Measurements from ENCODE around the gene EP400.
"Not testable (repeated sequence)": the region's sequence is repeated elsewhere in the genome, so short reads cannot be mapped to it uniquely, and the experiment has no call there.

The EP400 gene

DNA sequence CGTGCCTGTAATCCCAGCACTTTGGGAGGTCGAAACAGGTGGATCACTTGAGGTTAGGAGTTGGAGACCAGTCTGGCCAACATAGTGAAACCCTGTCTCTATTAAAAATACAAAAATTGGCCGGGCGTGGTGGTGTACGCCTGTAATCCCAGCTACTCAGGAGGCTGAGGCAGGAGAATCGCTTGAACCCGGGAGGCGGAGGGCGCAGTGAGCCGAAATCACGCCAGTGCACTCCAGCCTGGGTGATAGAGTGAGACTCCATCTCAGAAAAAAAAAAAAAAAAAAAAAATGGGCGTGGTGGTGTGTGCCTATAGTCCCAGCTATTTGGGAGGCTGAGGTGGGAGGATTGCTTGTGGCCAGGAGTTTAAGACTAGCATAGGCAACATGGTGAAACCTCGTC is 4.7 kb downstream of the EP400 start:
- DNase-seq = not testable (repeated sequence)

DNA sequence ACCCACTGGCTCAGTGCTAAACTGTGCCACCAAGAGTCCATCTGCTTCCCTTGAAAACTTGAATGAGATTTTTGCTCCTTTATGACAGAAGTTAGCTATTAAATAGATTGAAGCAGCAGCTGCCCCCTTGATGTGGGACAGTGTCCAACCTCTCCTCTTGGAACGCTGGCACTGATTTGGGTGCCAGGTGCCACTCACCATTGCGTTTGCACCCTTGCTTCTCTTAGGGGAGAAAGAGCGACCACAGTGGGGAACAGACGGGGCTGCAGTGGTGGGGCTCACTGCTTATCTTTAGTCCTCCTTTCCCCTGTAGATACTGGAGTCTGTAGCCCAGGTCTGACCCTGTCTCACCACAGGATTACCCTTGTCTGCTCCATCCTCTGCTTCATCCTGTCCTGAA is 9.4 kb downstream of the EP400 start:
- DNase-seq = no peak

DNA sequence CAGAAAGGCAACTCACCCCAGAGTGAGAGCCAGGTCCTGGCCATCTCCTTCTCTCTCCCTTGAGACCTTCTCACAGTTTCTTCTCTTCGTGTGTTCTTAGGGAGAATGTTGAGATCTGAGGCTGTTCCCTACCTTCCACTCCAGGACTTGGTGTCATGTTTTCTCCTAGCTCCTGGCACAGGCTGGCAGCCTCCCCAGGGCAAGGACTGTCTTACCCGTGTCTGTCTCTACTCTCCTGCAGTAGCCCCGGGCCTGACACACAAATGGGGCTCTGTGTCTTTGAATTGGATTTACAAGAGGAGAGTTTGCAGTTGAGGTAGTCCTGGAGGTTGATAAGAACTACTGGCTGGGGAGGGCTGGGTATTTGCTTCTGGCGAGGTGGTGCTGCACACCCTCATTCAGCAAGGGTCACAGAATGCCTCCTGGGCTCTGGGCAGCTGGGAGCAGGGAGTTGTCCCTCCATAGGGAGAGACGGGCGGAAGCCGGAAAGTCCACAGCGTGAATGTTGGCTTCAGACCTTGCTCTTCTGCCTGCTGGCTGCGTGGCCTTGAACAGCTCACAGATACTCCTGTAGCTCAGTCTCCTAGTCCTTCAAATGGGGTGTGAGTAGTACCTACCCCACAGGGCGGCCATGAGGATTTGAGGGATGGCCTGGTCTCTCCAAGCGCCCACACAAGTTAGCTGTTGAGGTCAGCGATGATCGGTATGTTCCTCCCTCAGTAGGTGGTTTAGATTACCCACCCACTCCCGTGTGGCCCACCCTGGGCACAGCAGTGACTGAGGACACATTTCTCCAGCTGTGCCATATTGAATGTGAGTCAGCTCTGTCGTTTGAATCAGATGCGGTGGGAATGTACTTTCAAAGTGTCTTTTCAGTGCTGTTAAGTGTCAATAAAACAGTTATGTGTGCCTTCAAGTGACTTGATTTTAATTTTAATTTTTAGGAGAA is 10.2 kb downstream of the EP400 start:
- DNase-seq = no peak

DNA sequence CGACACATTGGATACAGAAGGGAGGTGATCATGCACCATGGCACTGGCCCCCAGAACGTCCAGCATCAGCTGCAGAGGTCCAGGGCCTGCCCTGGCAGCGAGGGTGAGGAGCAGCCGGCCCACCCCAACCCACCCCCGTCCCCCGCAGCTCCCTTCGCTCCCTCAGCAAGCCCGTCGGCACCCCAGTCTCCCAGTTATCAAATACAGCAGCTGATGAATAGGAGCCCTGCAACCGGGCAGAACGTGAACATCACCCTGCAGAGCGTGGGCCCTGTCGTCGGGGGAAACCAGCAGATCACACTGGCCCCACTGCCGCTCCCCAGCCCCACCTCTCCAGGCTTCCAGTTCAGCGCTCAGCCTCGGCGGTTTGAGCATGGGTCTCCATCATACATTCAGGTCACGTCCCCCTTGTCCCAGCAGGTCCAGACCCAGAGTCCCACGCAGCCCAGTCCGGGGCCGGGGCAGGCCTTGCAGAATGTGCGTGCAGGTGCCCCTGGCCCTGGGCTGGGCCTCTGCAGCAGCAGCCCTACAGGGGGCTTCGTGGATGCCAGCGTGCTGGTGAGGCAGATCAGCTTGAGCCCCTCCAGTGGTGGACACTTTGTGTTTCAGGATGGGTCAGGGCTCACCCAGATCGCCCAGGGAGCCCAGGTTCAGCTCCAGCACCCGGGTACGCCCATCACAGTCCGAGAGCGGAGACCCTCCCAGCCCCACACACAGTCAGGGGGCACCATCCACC is 11.0 kb downstream of the EP400 start:
- DNase-seq = not testable (repeated sequence)

DNA sequence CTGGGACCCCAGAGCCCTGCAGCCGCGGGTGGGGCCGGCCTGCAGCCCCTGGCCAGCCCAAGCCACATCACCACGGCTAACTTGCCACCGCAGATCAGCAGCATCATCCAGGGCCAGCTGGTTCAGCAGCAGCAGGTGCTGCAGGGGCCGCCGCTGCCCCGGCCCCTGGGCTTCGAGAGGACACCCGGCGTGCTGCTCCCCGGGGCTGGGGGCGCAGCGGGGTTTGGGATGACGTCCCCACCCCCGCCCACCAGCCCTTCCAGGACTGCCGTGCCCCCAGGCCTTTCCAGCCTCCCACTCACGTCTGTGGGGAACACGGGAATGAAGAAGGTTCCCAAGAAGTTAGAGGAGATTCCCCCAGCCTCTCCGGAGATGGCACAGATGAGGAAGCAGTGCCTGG is 11.6 kb downstream of the EP400 start:
- DNase-seq = not testable (repeated sequence)

DNA sequence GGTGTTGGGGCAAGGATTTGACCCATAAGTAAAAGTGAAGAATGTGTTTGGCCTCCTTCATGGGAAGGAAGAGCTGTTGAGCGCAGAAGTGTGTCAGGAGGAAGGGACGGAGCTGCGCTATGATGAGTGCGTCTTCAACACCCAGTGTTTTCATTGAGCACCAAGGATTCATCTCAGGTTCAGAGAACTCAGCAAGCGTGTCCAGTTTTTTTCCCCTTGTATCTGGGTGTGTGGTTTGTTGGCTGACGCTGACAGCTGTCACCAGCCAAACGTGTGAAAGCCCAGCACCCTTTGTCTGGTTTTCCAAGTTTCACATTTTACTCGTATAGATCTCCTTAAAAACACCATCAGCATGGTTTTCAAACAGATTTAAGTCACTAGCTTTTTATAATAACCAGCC is 12.3 kb downstream of the EP400 start:
- no peak for DNase-seq

DNA sequence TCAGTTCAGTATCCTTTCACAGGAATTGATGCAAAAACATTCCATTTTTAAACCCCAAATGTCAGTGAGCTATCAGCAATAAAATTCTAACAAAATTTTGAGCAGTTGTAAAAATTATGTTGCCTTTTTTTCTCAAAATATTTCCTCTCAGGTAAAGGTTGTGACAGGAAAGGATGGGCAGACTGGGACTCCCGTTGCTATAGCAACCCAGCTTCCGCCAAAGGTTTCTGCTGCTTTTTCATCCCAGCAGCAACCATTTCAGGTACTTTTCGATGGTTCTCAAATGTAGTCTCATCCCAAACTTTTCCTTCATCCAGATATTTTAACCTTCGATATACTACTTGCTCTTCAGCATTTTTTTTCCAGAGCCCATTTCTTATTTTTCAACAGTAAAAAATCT is 13.6 kb downstream of the EP400 start:
- DNase-seq = peak; percentile 70

DNA sequence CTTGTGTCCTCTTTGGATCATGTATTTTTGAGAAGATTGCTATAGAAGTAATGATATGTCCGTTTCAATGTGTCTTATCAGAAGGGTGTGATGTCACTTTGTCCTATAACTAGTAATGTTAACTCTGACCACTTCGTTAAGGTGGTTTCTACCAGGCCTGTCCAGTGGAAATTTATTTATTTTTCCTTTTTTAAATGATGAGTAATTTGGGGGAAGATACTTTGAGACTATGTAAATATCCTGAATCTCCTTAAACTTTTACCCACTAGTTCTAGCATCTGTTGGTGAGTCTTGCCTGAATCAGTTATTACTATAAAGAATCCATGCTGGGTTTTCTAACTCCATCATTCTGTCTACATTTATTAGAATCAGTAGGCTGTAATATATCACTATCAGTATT is 15.3 kb downstream of the EP400 start:
- DNase-seq = no peak

DNA sequence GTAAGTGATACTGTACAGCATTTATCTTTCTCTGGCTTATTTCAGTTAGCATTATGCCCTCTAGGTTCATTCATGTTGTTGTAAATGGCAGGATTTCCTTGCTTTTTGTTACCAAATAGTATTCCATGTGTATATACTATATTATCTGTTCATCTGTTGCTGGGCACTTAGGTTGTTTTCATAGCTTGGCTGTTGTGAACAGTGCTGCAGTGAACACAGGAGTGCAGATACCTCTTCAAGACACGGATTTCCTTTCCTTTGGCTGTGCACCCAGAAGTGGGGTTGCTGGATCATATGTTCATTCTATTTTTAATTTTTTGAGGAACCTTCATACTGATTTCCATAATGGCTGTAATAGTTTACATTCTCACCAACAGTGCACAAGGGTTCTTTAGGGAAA is 21.5 kb downstream of the EP400 start:
- no peak for DNase-seq

DNA sequence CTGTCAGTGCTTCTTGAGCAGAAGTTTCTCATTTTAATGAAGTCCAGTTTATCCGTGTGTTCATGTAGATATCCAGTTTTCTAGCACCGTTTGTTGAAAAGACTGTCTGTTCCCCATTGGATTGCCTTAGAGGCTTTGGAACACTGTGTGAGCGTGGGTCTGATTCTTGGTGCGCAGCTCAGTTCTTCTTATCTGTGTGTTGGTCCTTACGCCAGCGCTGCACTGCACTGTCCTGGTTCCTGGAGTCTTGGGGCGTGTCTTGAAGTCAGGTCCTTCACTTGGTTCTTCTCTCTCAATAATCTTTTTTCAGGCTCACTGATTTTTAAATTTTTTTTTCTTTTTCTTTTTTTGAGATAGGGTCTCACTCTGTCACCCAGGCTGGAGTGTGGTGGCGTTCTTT is 25.5 kb downstream of the EP400 start:
- no peak for DNase-seq

DNA sequence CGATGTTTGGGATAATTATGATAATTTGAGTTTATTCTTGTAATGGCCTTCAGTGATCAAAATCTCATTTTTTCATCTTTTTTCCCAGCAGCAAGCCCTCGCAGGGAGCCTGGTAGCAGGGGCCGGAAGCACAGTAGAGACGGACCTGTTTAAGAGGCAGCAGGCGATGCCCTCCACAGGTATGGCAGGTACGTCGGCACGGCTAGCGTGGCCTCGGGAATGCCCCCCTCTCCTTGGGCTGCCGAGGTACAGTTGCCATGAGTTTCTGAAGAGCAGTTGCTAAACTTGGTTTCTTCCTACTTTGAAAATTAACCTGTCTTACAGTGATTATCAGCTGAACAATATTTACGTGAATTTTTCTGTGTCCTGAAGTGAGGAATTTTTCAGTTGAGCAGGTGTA is 29.9 kb downstream of the EP400 start:
- DNase-seq = no peak

DNA sequence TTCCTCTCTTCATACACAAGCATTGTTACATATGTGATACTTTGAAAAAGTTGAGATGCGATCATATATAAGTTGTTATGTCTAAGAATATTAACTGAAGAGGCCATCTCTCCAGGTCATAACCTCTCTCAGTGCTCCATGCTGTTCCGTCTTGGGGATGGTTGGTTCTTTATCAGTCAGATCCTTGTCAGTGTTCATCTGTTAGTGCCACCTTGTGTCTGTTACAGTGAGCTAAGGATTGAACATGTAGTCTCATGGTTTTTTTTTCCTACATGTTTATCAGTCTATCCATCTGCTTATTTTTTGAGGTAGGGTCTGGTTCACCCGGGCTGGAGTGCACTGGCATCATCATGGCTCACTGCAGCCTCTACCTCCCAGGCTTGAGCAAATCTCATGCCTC is 30.5 kb downstream of the EP400 start:
- no peak for DNase-seq

DNA sequence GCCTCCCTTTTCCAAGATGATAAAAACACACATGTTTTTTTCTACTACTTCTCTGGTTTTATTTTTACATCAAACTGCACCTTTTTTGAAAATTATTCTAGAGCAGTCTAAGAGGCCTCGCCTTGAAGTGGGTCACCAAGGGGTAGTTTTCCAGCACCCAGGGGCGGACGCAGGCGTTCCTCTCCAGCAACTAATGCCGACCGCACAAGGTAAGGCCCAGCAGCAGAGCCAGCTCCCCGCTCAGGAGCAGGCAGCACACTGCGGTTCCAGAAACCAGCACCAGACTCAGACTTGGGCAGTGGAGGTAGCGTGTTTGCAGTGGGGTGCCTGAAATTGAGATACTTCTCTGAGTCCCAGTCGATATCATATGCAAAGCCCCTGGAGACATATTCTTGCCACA is 31.6 kb downstream of the EP400 start:
- DNase-seq = no peak

DNA sequence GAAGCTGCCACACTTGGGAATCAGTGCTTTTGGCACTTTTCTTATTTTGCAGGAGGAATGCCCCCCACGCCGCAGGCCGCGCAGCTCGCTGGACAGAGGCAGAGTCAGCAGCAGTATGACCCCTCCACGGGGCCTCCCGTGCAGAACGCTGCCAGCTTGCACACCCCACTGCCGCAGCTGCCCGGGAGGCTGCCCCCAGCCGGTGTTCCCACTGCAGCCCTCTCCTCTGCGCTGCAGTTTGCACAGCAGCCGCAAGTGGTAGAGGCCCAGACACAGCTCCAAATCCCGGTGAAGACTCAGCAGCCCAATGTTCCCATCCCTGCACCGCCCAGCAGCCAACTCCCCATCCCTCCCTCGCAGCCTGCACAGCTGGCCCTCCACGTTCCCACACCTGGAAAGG is 32.3 kb downstream of the EP400 start:
- DNase-seq = no peak

DNA sequence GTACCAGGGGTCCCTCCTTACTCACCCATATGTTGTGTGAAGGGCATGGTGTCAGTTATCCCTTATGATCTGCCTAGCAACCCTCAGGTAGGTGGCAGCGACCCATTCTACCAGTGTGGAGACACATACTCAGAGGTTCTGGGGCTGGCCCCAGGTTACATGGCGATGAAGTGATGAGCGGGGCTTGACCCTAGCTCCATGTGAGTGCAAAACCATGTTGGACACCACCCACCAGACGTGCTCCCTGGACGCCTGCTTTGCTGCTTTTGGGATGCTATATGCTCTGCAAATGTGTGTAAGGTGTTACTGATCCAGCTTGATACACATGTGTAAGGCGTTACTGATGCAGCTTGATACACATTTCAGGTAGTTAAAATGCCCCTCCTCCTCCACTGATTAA is 33.3 kb downstream of the EP400 start:
- no peak for DNase-seq

DNA sequence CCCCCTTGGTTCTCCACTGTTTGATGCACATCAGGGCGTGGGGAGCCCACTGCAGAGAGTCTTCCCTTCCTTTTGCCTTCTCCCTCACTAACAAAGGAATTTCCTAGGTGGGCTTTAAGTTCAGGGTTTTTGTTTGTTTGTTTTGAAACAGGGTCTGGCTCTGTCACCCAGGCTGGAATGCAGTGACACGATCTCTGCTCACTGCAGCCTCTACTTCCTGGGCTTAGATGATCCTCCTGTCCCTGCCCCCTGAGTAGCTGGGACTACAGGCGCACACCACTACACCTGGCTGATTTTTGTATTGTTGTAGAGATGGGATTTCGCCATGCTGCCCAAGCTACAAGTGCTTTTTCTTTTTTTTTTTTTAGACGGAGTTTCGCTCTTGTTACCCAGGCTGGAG is 33.8 kb downstream of the EP400 start:
- no peak for DNase-seq

DNA sequence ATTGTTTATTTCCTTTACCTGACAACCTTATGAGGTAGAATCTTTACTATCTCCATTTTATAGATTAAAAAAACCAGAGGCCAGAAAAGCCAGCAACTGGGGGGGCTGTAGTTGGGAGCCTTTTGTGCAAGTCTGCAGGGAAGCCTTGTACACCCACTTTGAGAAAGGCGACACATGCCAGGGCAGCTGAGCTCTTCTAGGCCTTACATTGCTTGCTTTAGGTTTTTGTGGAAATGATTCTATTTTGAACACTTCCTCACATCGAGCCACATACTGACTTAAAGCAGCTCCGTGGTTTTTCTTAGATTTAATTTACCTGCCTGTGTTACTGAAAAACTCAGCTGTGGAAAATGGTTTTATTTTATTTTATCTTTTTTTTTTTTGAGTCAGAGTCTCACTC is 34.6 kb downstream of the EP400 start:
- DNase-seq = no peak

DNA sequence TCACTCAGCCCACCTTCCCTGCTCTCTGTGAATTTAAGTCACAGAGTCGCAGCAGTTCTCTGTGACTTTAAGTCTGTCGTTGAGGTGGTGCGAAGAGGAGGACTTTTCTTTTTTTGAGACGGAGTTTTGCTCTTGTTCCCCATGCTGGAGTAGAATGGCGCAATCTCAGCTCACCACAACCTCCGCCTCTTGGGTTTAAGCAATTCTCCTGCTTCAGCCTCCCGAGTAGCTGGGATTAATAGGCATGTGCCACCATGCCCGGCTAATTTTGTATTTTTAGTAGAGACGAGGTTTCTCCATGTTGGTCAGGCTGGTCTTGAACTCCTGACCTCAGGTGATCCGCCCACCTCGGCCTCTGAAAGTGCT is 35.8 kb downstream of the EP400 start:
- not testable (repeated sequence) for DNase-seq

DNA sequence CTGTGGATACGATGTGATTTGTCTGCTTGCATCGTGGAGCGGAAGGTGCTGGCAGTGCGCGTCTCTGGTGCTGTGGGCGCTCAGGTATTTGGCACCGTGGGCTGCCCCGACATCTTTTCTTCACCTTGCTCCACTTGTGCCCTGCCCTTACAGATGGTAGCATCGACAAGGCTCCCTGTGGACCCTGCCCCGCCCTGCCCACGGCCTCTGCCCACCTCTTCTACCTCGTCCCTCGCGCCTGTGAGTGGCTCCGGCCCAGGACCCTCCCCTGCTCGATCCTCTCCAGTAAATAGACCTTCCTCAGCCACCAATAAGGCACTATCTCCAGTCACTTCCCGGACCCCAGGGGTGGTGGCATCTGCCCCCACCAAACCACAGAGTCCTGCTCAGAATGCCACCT is 36.6 kb downstream of the EP400 start:
- no peak for DNase-seq

DNA sequence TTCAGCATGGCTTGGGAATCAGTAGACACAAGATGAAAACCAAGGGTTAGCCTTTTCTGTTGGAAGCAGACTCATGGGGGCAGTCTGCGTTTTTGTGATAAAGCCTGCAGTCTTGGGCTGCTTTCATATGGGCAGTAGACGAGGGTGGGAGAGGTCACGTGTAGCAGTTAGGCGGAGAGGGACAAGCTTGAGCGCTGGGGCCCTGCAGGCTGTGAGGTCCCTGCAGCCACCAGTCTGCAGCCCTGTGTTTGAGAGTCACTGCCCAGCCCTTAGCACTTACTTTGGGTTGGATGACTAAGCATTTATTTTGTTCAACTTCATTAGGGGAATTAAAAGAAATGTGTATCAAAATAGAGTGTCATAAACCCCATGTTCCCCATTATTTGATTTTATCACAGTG is 37.2 kb downstream of the EP400 start:
- no peak for DNase-seq

DNA sequence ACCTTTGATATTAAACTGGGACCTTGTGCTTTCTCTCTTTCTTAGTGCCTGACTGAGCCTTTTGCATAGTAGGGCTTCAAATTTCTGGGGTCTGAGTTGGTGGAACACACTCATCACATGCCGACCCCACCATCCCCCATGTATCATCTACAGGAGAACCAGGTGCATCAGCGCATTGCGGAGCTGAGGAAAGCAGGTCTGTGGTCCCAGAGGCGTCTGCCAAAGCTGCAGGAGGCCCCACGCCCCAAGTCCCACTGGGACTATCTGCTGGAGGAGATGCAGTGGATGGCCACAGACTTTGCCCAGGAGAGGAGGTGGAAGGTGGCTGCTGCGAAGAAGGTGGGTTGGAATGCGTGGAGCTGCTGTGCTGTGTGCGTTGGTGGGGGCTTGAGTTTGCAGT is 37.8 kb downstream of the EP400 start:
- DNase-seq = no peak

DNA sequence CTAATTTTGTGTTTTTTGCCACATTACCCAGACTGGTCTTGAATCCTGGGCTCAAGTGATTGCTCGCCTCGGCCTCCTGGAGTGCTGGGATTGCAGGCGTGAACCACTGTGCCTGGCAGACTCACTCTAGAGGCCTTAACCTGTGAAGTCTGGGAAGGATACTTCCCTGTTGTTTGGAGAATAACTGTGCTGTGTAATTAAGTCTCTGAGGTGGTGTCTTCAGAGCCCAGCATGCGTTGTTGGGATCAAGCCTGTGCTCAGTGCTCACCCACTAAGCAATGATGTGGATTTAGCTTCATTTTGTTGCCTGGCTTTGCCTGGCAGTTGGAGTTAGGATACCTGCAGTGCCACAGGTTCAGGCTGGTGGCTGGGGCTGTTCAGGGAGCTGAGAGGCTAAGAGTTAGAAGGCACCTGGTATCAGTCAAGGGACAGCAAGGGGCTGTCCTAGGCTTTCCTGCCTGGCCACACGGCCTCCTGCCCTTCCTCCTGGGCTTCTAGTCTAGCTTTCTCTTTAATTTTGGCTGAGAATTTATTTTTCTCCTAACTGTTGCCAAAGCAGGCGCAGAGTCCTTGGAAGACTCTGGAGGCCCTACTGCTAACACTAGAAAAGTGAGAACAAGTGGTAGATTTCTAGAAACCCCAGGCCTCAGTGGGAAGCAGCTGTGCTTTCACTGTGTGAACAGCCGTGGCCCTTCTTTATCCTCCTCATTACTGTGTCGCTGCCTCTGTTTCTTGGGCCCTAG is 38.5 kb downstream of the EP400 start:
- DNase-seq = no peak

DNA sequence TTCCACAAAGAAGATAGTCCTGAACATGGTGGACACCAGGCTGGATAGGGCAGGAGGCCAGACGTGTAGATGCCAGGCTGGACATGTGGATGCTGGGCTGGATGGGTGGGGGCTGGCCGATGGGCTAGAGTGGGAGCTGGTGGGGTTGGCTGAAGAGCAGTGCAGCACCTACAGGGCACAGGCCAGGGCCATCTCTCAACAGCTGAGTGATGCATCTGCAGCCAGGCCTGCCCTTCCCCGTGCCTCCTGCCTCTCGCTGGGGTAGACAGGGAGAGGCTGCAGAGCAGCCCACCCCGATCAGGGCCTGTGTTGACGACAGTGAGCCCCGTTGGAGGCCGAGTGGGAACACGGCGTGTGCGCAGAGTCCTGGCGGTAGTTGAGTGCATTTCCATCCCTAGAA is 39.3 kb downstream of the EP400 start:
- no peak for DNase-seq
